CD4-positive, CD25-positive, alpha-beta regulatory T cell (primary cell): ENCODE measurements around the gene GSK3A. TPM values are rescaled to one million over a fixed set of nuclear protein-coding genes. Genes with fewer than 3 reads are reported as not detected.
A peak's percentile ranks its signal among the peaks of the same experiment; 100 is the strongest.

Experiments
- ATAC-seq, 2 donors: fragments of 150-1000 bp; cut with Tn5 transposase; one replicate each; pipeline ENCODE4 v1.10.0; 2021; ENCODE audit warnings: low read depth in 2 of 2, moderate number of reproducible peaks in 2 of 2, moderate library complexity in 1 of 2
- DNase-seq, 3 donors: peaks; one replicate each; pipeline versions ENCODE4 v3.0.0 to v3.0.0-alpha.2; 2012 to 2022; ENCODE audit warnings: mixed read lengths in 1 of 3
- H3K27ac ChIP-seq: one replicate; pipeline ENCODE4 v1.7.0; 2013; ENCODE audit warnings: mild to moderate bottlenecking, low read length; ENCODE audit not compliant: insufficient read depth, poor library complexity, severe bottlenecking
- H3K27me3 ChIP-seq: one replicate; pipeline ENCODE4 v1.7.0; 2013; ENCODE audit warnings: low read length; ENCODE audit not compliant: control insufficient read depth, insufficient read depth
- H3K36me3 ChIP-seq: one replicate; pipeline ENCODE4 v1.7.0; 2013; ENCODE audit warnings: mild to moderate bottlenecking, low read length, moderate library complexity; ENCODE audit not compliant: control insufficient read depth, insufficient read depth
- H3K4me1 ChIP-seq: 2 replicates; pipeline ENCODE4 v1.7.0; 2013; ENCODE audit warnings: mild to moderate bottlenecking, low read length; ENCODE audit not compliant: insufficient read depth, control insufficient read depth, poor library complexity, severe bottlenecking
- H3K4me3 ChIP-seq: one replicate; pipeline ENCODE4 v1.7.0; 2013; ENCODE audit warnings: low read depth, mild to moderate bottlenecking, low read length, moderate library complexity
- H3K9me3 ChIP-seq, 2 experiments: 1 replicate in 1 of 2; 2 replicates in 1 of 2; pipeline ENCODE4 v1.7.0; 2013; ENCODE audit warnings: low read length in 2 of 2, mild to moderate bottlenecking in 1 of 2, moderate library complexity in 1 of 2; ENCODE audit not compliant: control insufficient read depth in 2 of 2
- H3K27ac Mint-ChIP-seq, 3 donors: one replicate each; pipeline ENCODE4 v1.8.0; 2020 to 2022; ENCODE audit warnings: mild to moderate bottlenecking in 3 of 3, mixed read lengths in 3 of 3, moderate library complexity in 2 of 3
- H3K27me3 Mint-ChIP-seq: one replicate; pipeline ENCODE4 v1.8.0; 2022; ENCODE audit warnings: mild to moderate bottlenecking, mixed read lengths
- H3K36me3 Mint-ChIP-seq: one replicate; pipeline ENCODE4 v1.8.0; 2020; ENCODE audit warnings: mixed read lengths
- H3K4me1 Mint-ChIP-seq, 4 donors: one replicate each; pipeline ENCODE4 v1.8.0; 2020 to 2022; ENCODE audit warnings: mixed read lengths in 4 of 4, mild to moderate bottlenecking in 1 of 4
- H3K4me3 Mint-ChIP-seq, 4 donors: one replicate each; pipeline ENCODE4 v1.8.0; 2020 to 2022; ENCODE audit warnings: mild to moderate bottlenecking in 4 of 4, mixed read lengths in 4 of 4, moderate library complexity in 3 of 4
- H3K9me3 Mint-ChIP-seq, 7 donors: one replicate each; pipeline ENCODE4 v1.8.0; 2020 to 2022; ENCODE audit warnings: mixed read lengths in 7 of 7, mild to moderate bottlenecking in 3 of 7, moderate library complexity in 2 of 7
- polyA plus RNA-seq, 4 donors: library from polyadenylated mRNA; unstranded; fragments of 300-500 nt; fragmentation: Illumina TruSeq; gene quantifications; one replicate each; pipeline ENCODE4 v1.2.3, GENCODE V29; 2021
- total RNA-seq: library from RNA; stranded (reverse); gene quantifications from one replicate; pipeline ENCODE4 v1.2.3, GENCODE V29; 2022

Gene GSK3A
- total and polyA plus RNA-seq, 5 donors from 2014 or later: 12.0 to 31.3 (median 13.1) TPM

DNA sequence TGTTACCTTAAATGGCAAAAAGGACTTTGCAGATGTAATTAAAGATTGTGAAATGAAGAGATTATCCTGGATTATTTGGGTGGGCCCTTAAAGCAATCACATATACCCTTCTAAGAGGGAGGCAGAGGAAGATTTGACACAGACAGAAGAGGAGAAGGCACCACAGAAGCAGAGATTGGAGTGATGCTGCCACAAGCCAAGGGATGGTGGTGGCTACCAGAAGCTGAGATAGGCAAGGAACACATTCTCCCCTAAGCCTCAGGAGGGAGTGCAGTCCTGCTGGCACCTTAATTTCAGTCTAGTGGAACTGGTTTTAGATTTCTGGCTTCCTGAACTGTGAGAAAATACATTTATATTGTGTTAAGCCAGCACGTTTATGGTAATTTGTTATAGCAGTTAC is 49.1 kb downstream of the GSK3A start:
- H3K27me3 ChIP-seq: no peaks in the 10 kb centered on the region
- H3K9me3 Mint-ChIP-seq: peaks cover 0 to 2% (median 0%) of the 10 kb centered on the region in 7 donors
- no peak overlapping the region for H3K4me3 ChIP-seq
- H3K27me3 Mint-ChIP-seq: no peaks in the 10 kb centered on the region
- ATAC-seq: no peak
- H3K36me3 ChIP-seq: peaks cover 12% of the 10 kb centered on the region
- peaks cover 16 to 65% (median 32%) of the 10 kb centered on the region in 4 donors for H3K4me1 Mint-ChIP-seq
- H3K36me3 Mint-ChIP-seq: peaks cover 27% of the 10 kb centered on the region
- no peak overlapping the region for H3K27ac ChIP-seq
- peaks cover 41% of the 10 kb centered on the region for H3K4me1 ChIP-seq
- no peak for DNase-seq
- H3K9me3 ChIP-seq: peaks cover 0 to 6% of the 10 kb centered on the region in 2 experiments
- H3K4me3 Mint-ChIP-seq: peak overlapping the region in 1 of 4 donors; percentile 17
- H3K27ac Mint-ChIP-seq: peak overlapping the region in 1 of 3 donors; percentile 2

DNA sequence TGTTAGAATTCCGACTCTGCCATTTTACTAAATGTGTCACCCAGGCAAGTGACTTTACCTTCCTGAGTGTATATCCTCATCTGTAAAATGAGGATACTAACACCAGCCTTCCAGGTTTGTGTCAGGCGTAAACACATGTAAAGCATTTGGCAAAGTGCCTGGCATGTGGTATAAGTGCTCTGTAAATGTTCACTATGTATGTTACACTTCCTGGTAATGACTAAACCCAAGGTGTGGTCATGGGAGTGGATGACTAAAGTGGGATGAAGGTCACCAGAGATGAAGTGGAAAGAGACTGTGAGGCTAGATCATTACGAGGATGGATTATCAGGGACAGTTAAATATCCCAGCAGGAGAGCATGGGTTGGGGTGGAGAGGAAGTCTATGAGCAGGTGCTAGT is 50.5 kb downstream of the GSK3A start:
- Mint-ChIP-seq H3K36me3 (peaks cover 21% of the 10 kb centered on the region), H3K27ac (peak overlapping the region in 1 of 3 donors; percentile 75), H3K9me3 (peaks cover 0 to 2% (median 0%) of the 10 kb centered on the region in 7 donors), H3K4me3 (peak overlapping the region in 2 of 4 donors; percentile 67 to 82), H3K4me1 (peaks cover 18 to 59% (median 32%) of the 10 kb centered on the region in 4 donors), H3K27me3 (no peaks in the 10 kb centered on the region)
- Histone ChIP-seq H3K4me1 (peaks cover 27% of the 10 kb centered on the region), H3K36me3 (peaks cover 5% of the 10 kb centered on the region), H3K9me3 (peaks cover 0 to 6% of the 10 kb centered on the region in 2 experiments), H3K4me3 (no peak overlapping the region), H3K27ac (no peak overlapping the region), H3K27me3 (no peaks in the 10 kb centered on the region)
- ATAC-seq (peak in 1 of 2 donors; percentile 45), DNase-seq (no peak)

DNA sequence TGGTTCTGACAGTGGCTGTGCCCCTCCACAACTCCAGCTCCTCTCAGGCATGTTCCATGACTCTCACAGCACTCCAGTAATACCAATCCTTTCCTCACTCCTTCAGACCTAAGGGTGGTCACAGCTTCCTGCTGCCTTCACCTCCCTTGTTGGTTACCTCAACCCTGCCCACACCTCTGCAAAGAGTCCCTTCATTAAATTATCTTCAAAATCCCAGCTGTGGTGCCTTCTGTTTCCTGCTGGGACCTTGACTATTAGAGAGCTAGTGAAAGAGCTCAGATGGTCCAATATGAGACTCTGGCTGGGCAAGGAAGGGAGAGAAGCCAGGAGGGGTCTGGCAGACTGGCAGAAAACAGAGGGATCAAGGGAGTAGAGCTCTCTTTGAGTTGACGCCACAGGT is 51.1 kb downstream of the GSK3A start:
- H3K9me3 ChIP-seq: peaks cover 0 to 6% of the 10 kb centered on the region in 2 experiments
- H3K36me3 Mint-ChIP-seq: peaks cover 20% of the 10 kb centered on the region
- peaks cover 21 to 59% (median 34%) of the 10 kb centered on the region in 4 donors for H3K4me1 Mint-ChIP-seq
- H3K27ac Mint-ChIP-seq: peak overlapping the region in 1 of 3 donors; percentile 13
- H3K4me3 Mint-ChIP-seq: peak overlapping the region in 2 of 4 donors; percentile 67 to 82
- no peak for DNase-seq
- no peaks in the 10 kb centered on the region for H3K27me3 ChIP-seq
- no peak for ATAC-seq
- H3K4me3 ChIP-seq: no peak overlapping the region
- peaks cover 22% of the 10 kb centered on the region for H3K4me1 ChIP-seq
- no peak overlapping the region for H3K27ac ChIP-seq
- H3K27me3 Mint-ChIP-seq: no peaks in the 10 kb centered on the region
- H3K36me3 ChIP-seq: peaks cover 4% of the 10 kb centered on the region
- H3K9me3 Mint-ChIP-seq: peaks cover 0 to 2% (median 0%) of the 10 kb centered on the region in 7 donors

DNA sequence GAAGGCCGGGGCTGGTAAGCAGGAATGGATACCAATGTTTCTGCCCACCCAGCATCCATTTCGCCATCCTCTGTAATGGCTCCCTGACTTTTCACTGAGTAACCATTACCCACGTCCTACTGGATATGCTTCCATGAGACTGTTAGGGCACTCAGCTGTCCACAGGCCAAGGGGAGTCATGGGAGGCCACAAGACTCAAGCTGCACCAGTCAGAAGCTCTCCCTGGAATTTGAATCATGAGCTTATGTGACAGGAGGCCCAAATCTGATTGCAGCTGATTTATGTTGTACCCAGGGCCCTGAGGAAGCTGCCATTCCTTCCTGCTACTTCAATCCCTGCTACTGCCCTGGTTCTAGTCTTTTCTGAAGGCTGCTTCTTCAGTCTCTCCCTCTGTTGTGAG is 53.3 kb downstream of the GSK3A start:
- Histone ChIP-seq H3K36me3 (no peaks in the 10 kb centered on the region), H3K27ac (no peak overlapping the region), H3K9me3 (peaks cover 0 to 6% of the 10 kb centered on the region in 2 experiments), H3K4me1 (peaks cover 30% of the 10 kb centered on the region), H3K27me3 (no peaks in the 10 kb centered on the region), H3K4me3 (no peak overlapping the region)
- peaks cover 13% of the 10 kb centered on the region for H3K36me3 Mint-ChIP-seq
- ATAC-seq (no peak), DNase-seq (no peak)
- no peak overlapping the region for H3K4me3 Mint-ChIP-seq
- peak overlapping the region in 1 of 3 donors; percentile 13 for H3K27ac Mint-ChIP-seq
- H3K9me3 Mint-ChIP-seq: peaks cover 0 to 1% (median 0%) of the 10 kb centered on the region in 7 donors
- H3K27me3 Mint-ChIP-seq: peaks cover 4% of the 10 kb centered on the region
- peaks cover 35 to 68% (median 44%) of the 10 kb centered on the region in 4 donors for H3K4me1 Mint-ChIP-seq

DNA sequence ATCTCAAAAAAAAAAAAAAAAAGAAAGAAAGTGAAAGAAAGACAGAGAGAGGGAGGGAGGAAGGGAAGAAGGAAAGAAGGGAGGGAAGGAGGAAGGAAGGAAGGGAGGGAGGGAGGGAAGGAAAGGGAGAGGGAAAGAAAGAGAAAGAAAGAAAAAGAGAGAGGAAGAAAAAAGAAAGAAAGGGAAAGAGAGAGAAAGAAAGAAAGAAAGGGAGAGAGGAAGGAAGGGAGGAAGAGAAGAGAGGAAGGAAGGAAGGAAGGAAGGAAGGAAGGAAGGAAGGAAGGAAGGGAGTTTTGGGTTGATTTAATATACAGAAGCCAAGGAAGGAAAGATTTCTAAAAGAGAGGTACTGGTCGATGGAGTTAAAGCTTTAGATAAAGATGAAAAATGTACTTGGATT is 53.7 kb downstream of the GSK3A start:
- no peak overlapping the region for H3K4me3 ChIP-seq
- Mint-ChIP-seq H3K9me3 (peaks cover 0 to 1% (median 0%) of the 10 kb centered on the region in 7 donors), H3K36me3 (peaks cover 9% of the 10 kb centered on the region), H3K27ac (peak overlapping the region in 1 of 3 donors; percentile 13), H3K4me1 (peaks cover 32 to 67% (median 43%) of the 10 kb centered on the region in 4 donors), H3K27me3 (peaks cover 5% of the 10 kb centered on the region), H3K4me3 (no peak overlapping the region)
- ATAC-seq (no peak), DNase-seq (no peak)
- H3K9me3 ChIP-seq: peaks cover 0 to 6% of the 10 kb centered on the region in 2 experiments
- no peaks in the 10 kb centered on the region for H3K27me3 ChIP-seq
- H3K4me1 ChIP-seq: peaks cover 34% of the 10 kb centered on the region
- H3K36me3 ChIP-seq: no peaks in the 10 kb centered on the region
- H3K27ac ChIP-seq: no peak overlapping the region

DNA sequence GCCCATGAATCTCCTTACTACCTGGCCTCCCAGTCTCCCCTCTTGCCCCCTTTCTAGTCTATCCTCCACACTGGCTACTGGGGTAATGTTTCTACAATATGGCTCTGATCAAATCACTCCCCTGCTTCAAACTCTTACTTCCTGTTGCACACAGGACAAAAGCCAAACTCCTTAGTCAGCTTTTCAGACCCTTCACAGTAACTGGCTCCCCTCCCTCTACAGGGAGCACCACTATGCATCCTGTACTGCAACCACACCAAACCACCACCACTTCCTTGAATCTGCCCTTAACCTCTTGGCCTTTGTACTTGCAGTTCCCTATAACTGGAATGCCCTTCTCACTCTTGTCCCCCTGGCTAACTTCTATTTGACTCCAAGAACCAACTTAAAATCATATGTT is 57.1 kb downstream of the GSK3A start:
- Histone ChIP-seq H3K36me3 (no peaks in the 10 kb centered on the region), H3K9me3 (no peaks in the 10 kb centered on the region), H3K4me1 (peaks cover 26% of the 10 kb centered on the region), H3K27ac (no peak overlapping the region), H3K4me3 (peak overlapping the region; percentile 22), H3K27me3 (no peaks in the 10 kb centered on the region)
- peaks cover 5% of the 10 kb centered on the region for H3K27me3 Mint-ChIP-seq
- peak overlapping the region; percentile 26 to 83 (median 69) for H3K27ac Mint-ChIP-seq
- H3K36me3 Mint-ChIP-seq: no peaks in the 10 kb centered on the region
- peaks cover 24 to 60% (median 36%) of the 10 kb centered on the region in 4 donors for H3K4me1 Mint-ChIP-seq
- no peaks in the 10 kb centered on the region for H3K9me3 Mint-ChIP-seq
- ATAC-seq: peak; percentile 65 to 76
- peak in 2 of 3 donors; percentile 35 to 87 for DNase-seq
- peak overlapping the region; percentile 1 to 76 (median 54) for H3K4me3 Mint-ChIP-seq

DNA sequence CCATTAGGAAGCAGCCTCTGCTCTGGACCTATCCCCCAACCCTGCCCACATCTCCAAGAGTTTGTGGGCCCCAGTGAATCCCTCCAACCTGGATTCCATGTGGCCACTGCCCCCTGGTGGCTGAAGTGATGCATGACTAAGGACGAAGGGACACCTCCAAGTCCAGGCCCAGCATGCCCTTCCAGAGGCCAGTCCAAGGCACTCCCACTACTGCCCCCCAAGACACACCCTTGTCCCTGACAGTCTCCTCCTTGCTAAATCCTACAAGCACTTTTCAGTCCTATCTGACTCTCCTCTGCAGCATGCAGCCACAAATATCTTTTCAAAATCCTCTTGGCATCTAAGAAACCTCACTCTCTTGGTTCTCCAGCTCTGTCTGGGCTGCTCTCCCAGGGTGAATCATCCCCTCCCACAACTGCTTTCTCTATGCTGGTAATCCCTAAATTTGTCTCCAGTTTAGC is 58.0 kb downstream of the GSK3A start:
- peak; percentile 57 to 74 (median 61) for DNase-seq
- Histone ChIP-seq H3K27ac (no peak overlapping the region), H3K4me1 (peaks cover 26% of the 10 kb centered on the region), H3K36me3 (no peaks in the 10 kb centered on the region), H3K9me3 (no peaks in the 10 kb centered on the region), H3K27me3 (peaks cover 4% of the 10 kb centered on the region), H3K4me3 (peak overlapping the region; percentile 22)
- Mint-ChIP-seq H3K4me1 (peaks cover 24 to 67% (median 34%) of the 10 kb centered on the region in 4 donors), H3K4me3 (peak overlapping the region in 2 of 4 donors; percentile 45 to 76), H3K9me3 (no peaks in the 10 kb centered on the region), H3K27me3 (peaks cover 9% of the 10 kb centered on the region), H3K27ac (peak overlapping the region; percentile 59 to 89 (median 69)), H3K36me3 (no peaks in the 10 kb centered on the region)
- peak in 1 of 2 donors; percentile 60 for ATAC-seq
